Neural progenitor cell (in vitro differentiated cells): ENCODE measurements around the gene CERS4.

ENCODE experiments used
- EZH2 ChIP-seq: fragments of 200-600 bp; sonication (generic); IDR thresholded peaks from 2 replicates; pipeline ENCODE4 v1.6.1; 2017; ENCODE audit warnings: antibody characterized with exemption, mild to moderate bottlenecking, moderate library complexity
- TF ChIP-seq, protein P1 (sequence below): fragments of 200-600 bp; sonication (generic); IDR thresholded peaks from 2 replicates; pipeline ENCODE4 v1.5.1; 2017; ENCODE audit warnings: antibody characterized with exemption, mild to moderate bottlenecking

GRCh38 chr19:8302734-8303133, 93.6 kb downstream of the CERS4 start:
- TF ChIP-seq, protein P1, sequence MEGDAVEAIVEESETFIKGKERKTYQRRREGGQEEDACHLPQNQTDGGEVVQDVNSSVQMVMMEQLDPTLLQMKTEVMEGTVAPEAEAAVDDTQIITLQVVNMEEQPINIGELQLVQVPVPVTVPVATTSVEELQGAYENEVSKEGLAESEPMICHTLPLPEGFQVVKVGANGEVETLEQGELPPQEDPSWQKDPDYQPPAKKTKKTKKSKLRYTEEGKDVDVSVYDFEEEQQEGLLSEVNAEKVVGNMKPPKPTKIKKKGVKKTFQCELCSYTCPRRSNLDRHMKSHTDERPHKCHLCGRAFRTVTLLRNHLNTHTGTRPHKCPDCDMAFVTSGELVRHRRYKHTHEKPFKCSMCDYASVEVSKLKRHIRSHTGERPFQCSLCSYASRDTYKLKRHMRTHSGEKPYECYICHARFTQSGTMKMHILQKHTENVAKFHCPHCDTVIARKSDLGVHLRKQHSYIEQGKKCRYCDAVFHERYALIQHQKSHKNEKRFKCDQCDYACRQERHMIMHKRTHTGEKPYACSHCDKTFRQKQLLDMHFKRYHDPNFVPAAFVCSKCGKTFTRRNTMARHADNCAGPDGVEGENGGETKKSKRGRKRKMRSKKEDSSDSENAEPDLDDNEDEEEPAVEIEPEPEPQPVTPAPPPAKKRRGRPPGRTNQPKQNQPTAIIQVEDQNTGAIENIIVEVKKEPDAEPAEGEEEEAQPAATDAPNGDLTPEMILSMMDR: no peak
- TF ChIP-seq EZH2: no peak
